HCT116 (cell line): ENCODE measurements around the gene PRKCD. TPM values are rescaled to one million over a fixed set of nuclear protein-coding genes. Genes with fewer than 3 reads are reported as not detected.

Source experiments
- ATAC-seq: fragments of 200-7000 bp; cut with Tn5 transposase; 2 replicates; pipeline ENCODE4 v1.9.1; 2020; ENCODE audit warnings: mild to moderate bottlenecking, moderate library complexity
- BruUV-seq: library from RNA; stranded (reverse); fragments of 400-500 nt; replicated peaks from 2 replicates; lab custom pipeline; 2021; lab: Mats Ljungman, UMichigan
- CTCF ChIA-PET: fragments of 300-600 bp; sonication (Branson Sonifier 250); formaldehyde crosslinking; loops from one replicate; lab custom pipeline; 2021; ENCODE audit warnings: antibody characterized with exemption; lab: Charles Lee
- POLR2A ChIA-PET: fragments of 300-600, 350-600 bp; sonication (Branson Sonifier 250); formaldehyde crosslinking; loops from one replicate; lab custom pipeline; 2021; ENCODE audit warnings: antibody characterized with exemption; lab: Charles Lee
- RAD21 ChIA-PET, 2 experiments: fragments of 300-600 bp; sonication (Branson Sonifier 250); formaldehyde crosslinking; loops; one replicate each; lab custom pipeline; 2023; ENCODE audit warnings: low total read pairs in 2 of 2; ENCODE audit not compliant: uncharacterized antibody in 2 of 2, unreplicated experiment in 2 of 2, low non-redundant PET in 1 of 2; lab: Charles Lee
- DNase-seq: peaks from one replicate; pipeline ENCODE4 v3.0.0-alpha.2; 2010; ENCODE audit warnings: low read depth, low spot score
- H2AFZ ChIP-seq: fragments of 200-600 bp; shearing (Covaris generic), sonication (generic); 2 replicates; pipeline ENCODE4 v1.6.1; 2017; ENCODE audit warnings: low read depth, mixed run types, mixed read lengths, antibody characterized with exemption, low read length; ENCODE audit not compliant: poor library complexity, severe bottlenecking
- H3K27ac ChIP-seq: 2 replicates; pipeline ENCODE4 v1.5.1; 2012; ENCODE audit warnings: low read depth, low read length
- H3K27me3 ChIP-seq: fragments of 200-600 bp; sonication (generic); 2 replicates; pipeline ENCODE4 v1.6.1; 2016; ENCODE audit warnings: mixed run types, low read length, mixed read lengths; ENCODE audit not compliant: insufficient read depth
- H3K36me3 ChIP-seq, 2 experiments: fragments of 200-500 bp in 1 of 2; fragments of 200-600 bp in 1 of 2; sonication (Bioruptor generic) in 1 of 2; sonication (generic) in 1 of 2; 2 replicates each; pipeline versions ENCODE4 v1.5.1 to v1.6.1; 2014 to 2016; ENCODE audit warnings: low read length in 2 of 2, inconsistent platforms in 1 of 2, mixed read lengths in 1 of 2, mixed run types in 1 of 2; ENCODE audit not compliant: insufficient read depth in 2 of 2, control insufficient read depth in 1 of 2
- H3K4me1 ChIP-seq, 2 experiments: fragments of 200-600 bp in 1 of 2; sonication (generic) in 1 of 2; 2 replicates each; pipeline versions ENCODE4 v1.5.1 to v1.6.1; 2012 to 2017; ENCODE audit warnings: low read length in 2 of 2, inconsistent platforms in 1 of 2, mild to moderate bottlenecking in 1 of 2, mixed read lengths in 1 of 2, mixed run types in 1 of 2, moderate library complexity in 1 of 2; ENCODE audit not compliant: insufficient read depth in 2 of 2, control insufficient read depth in 1 of 2
- H3K4me2 ChIP-seq: fragments of 200-600 bp; sonication (generic); 2 replicates; pipeline ENCODE4 v1.6.1; 2017; ENCODE audit warnings: mixed run types, low read length, mixed read lengths
- H3K4me3 ChIP-seq, 2 experiments: fragments of 200-600 bp in 1 of 2; sonication (generic) in 1 of 2; replicated peaks in 1 of 2; 2 replicates each; pipeline ENCODE4 v1.5.1; 2011 to 2016; ENCODE audit warnings: low read length in 2 of 2, control low read depth in 1 of 2, low read depth in 1 of 2, mild to moderate bottlenecking in 1 of 2, mixed read lengths in 1 of 2, mixed run types in 1 of 2
- H3K79me2 ChIP-seq: fragments of 200-600 bp; sonication (generic); 2 replicates; pipeline ENCODE4 v1.6.1; 2017; ENCODE audit warnings: mild to moderate bottlenecking, mixed run types, low read length, moderate library complexity, mixed read lengths; ENCODE audit not compliant: insufficient read depth
- H3K9ac ChIP-seq: fragments of 200-600 bp; sonication (generic); 2 replicates; pipeline ENCODE4 v1.6.1; 2016; ENCODE audit warnings: low read length, mixed read lengths
- H3K9me2 ChIP-seq: fragments of 200-600 bp; sonication (generic), shearing (Covaris generic); 2 replicates; pipeline ENCODE4 v1.6.1; 2017; ENCODE audit warnings: mixed run types, mild to moderate bottlenecking, moderate library complexity; ENCODE audit not compliant: insufficient read depth
- H3K9me3 ChIP-seq, 2 experiments: fragments of 200-500 bp in 1 of 2; fragments of 200-600 bp in 1 of 2; sonication (Bioruptor generic) in 1 of 2; sonication (generic) in 1 of 2; 2 replicates each; pipeline ENCODE4 v1.6.1; 2014 to 2017; ENCODE audit warnings: low read length in 2 of 2, mixed read lengths in 2 of 2, inconsistent platforms in 1 of 2, low read depth in 1 of 2, mild to moderate bottlenecking in 1 of 2, mixed run types in 1 of 2, moderate library complexity in 1 of 2; ENCODE audit not compliant: control insufficient read depth in 1 of 2, insufficient read depth in 1 of 2
- H4K20me1 ChIP-seq: fragments of 200-600 bp; sonication (generic), shearing (Covaris generic); 2 replicates; pipeline ENCODE4 v1.6.1; 2017; ENCODE audit warnings: mixed run types, mild to moderate bottlenecking, moderate library complexity; ENCODE audit not compliant: insufficient read depth
- ATF3 ChIP-seq: IDR thresholded peaks from 2 replicates; pipeline ENCODE4 v1.6.1; 2012
- CBX3 ChIP-seq: IDR thresholded peaks from 2 replicates; pipeline ENCODE4 v1.6.1; 2012; ENCODE audit warnings: low read depth
- CEBPB ChIP-seq: IDR thresholded peaks from 2 replicates; pipeline ENCODE4 v1.6.1; 2012; ENCODE audit warnings: low read depth
- EZH2phosphoT487 ChIP-seq: fragments of 200-600 bp; IDR thresholded peaks from 2 replicates; pipeline ENCODE4 v1.6.1; 2018; ENCODE audit warnings: antibody characterized with exemption, borderline replicate concordance
- FOSL1 ChIP-seq: IDR thresholded peaks from 2 replicates; pipeline ENCODE4 v1.6.1; 2012; ENCODE audit warnings: low read depth
- JUND ChIP-seq: IDR thresholded peaks from 2 replicates; pipeline ENCODE4 v1.6.1; 2012
- POLR2A ChIP-seq: IDR thresholded peaks from 2 replicates; pipeline ENCODE4 v1.7.0; 2011; ENCODE audit warnings: borderline replicate concordance; ENCODE audit not compliant: insufficient read depth, insufficient read length; ENCODE audit errors: extremely low read depth
- RAD21 ChIP-seq: IDR thresholded peaks from 2 replicates; pipeline ENCODE4 v1.6.1; 2012; ENCODE audit warnings: low read depth, mild to moderate bottlenecking
- SIN3A ChIP-seq: IDR thresholded peaks from 2 replicates; pipeline ENCODE4 v1.6.1; 2012; ENCODE audit warnings: low read depth
- SRF ChIP-seq: IDR thresholded peaks from 2 replicates; pipeline ENCODE4 v1.6.1; 2012; ENCODE audit warnings: low read depth
- TCF7L2 ChIP-seq: IDR thresholded peaks from 2 replicates; pipeline ENCODE4 v1.7.0; 2011; ENCODE audit warnings: borderline replicate concordance, inconsistent platforms; ENCODE audit not compliant: insufficient read depth, insufficient read length; ENCODE audit errors: extremely low read depth
- ZFX ChIP-seq: fragments of 450-650 bp; IDR thresholded peaks from 2 replicates; pipeline ENCODE4 v1.6.1; 2017
- ZNF274 ChIP-seq: fragments of 200-500 bp; sonication (Bioruptor generic); IDR thresholded peaks from 2 replicates; pipeline ENCODE4 v1.6.1; 2014; ENCODE audit warnings: mild to moderate bottlenecking, low read depth, low read length, inconsistent platforms
- intact Hi-C: fragments of 100-400 bp; cut with micrococcal nuclease; formaldehyde crosslinking; loops from 2 replicates; pipeline ENCODE4 v1.10.0; 2022
- total RNA-seq: library from RNA; stranded (reverse); gene quantifications from one replicate; pipeline ENCODE4 v1.2.1, GENCODE V29; 2021; ENCODE audit not compliant: unreplicated experiment

Gene PRKCD
- total RNA-seq, 1 experiment from 2014 or later, result 34.4 TPM

GRCh38 chr3:53153264-53153823 is 7.7 kb upstream of the PRKCD start:
- no peaks in the 10 kb centered on the region for H3K79me2 ChIP-seq
- RAD21 ChIA-PET, result no interaction called here
- no peak overlapping the region for H3K9ac ChIP-seq
- no peak overlapping the region for H3K27ac ChIP-seq
- H3K4me1 ChIP-seq, result peaks cover 32 to 49% of the 10 kb centered on the region in 2 experiments
- H4K20me1 ChIP-seq, result no peaks in the 10 kb centered on the region
- ATAC-seq, result no peak
- no peak overlapping the region for H2AFZ ChIP-seq
- no peaks in the 10 kb centered on the region for H3K27me3 ChIP-seq
- no peaks in the 10 kb centered on the region for H3K9me3 ChIP-seq
- no TSS peak for BruUV-seq
- H3K9me2 ChIP-seq, result no peaks in the 10 kb centered on the region
- POLR2A ChIA-PET, result no interaction called here
- no peak overlapping the region for H3K4me3 ChIP-seq
- TF ChIP-seq POLR2A (no peak), JUND (no peak), CBX3 (no peak), RAD21 (no peak), TCF7L2 (no peak), CEBPB (no peak), SRF (no peak), FOSL1 (no peak), ATF3 (no peak)
- TF ChIP-seq, all 23 proteins: peak for 0
- CTCF ChIA-PET, result no interaction called here
- Histone ChIP-seq H3K36me3 (no peaks in the 10 kb centered on the region), H3K4me2 (no peak overlapping the region)
- DNase-seq, result no peak
- intact Hi-C loops, result no loop called here

GRCh38 chr3:53153980-53154379 is 7.0 kb upstream of the PRKCD start:
- Histone ChIP-seq H3K27me3 (no peaks in the 10 kb centered on the region), H3K79me2 (no peaks in the 10 kb centered on the region), H3K4me3 (no peak overlapping the region), H3K9me2 (no peaks in the 10 kb centered on the region), H3K27ac (no peak overlapping the region), H4K20me1 (no peaks in the 10 kb centered on the region), H3K36me3 (no peaks in the 10 kb centered on the region), H3K4me2 (no peak overlapping the region), H2AFZ (no peak overlapping the region), H3K4me1 (peaks cover 32 to 51% of the 10 kb centered on the region in 2 experiments), H3K9me3 (no peaks in the 10 kb centered on the region), H3K9ac (no peak overlapping the region)
- intact Hi-C loops, result no loop called here
- POLR2A ChIA-PET, result no interaction called here
- ATAC-seq (no peak), DNase-seq (no peak)
- RAD21 ChIA-PET, result no interaction called here
- no TSS peak for BruUV-seq
- CTCF ChIA-PET, result no interaction called here
- TF ChIP-seq SRF (no peak), SIN3A (no peak), RAD21 (no peak), ZFX (no peak), POLR2A (no peak), ZNF274 (no peak), EZH2phosphoT487 (no peak)
